IPS-20b (cell line): ENCODE measurements around the gene ZFR.

Experiments
- H3K27ac ChIP-seq: one replicate; pipeline ENCODE4 v1.5.1; 2013; ENCODE audit warnings: low read length
- H3K27me3 ChIP-seq: 2 replicates; pipeline ENCODE4 v1.6.1; 2013; ENCODE audit warnings: mild to moderate bottlenecking, low read length, inconsistent platforms; ENCODE audit not compliant: insufficient read depth
- H3K36me3 ChIP-seq: 2 replicates; pipeline ENCODE4 v1.6.1; 2013; ENCODE audit warnings: low read depth, mild to moderate bottlenecking, inconsistent platforms, low read length, moderate library complexity; ENCODE audit not compliant: insufficient read depth
- H3K4me1 ChIP-seq: 2 replicates; pipeline ENCODE4 v1.6.1; 2013; ENCODE audit warnings: mild to moderate bottlenecking, control low read depth, inconsistent platforms, low read length, moderate library complexity; ENCODE audit not compliant: insufficient read depth
- H3K4me3 ChIP-seq: 2 replicates; pipeline ENCODE4 v1.5.1; 2013; ENCODE audit warnings: mild to moderate bottlenecking, low read length, inconsistent platforms
- H3K9ac ChIP-seq: 2 replicates; pipeline ENCODE4 v1.6.1; 2013; ENCODE audit warnings: low read depth, mild to moderate bottlenecking, inconsistent platforms, low read length, moderate library complexity
- H3K9me3 ChIP-seq: 2 replicates; pipeline ENCODE4 v1.6.1; 2013; ENCODE audit warnings: mild to moderate bottlenecking, low read depth, low read length, inconsistent platforms; ENCODE audit not compliant: insufficient read depth

The ZFR gene

GRCh38 chr5:32444431-32445286 is at the start of gene ZFR:
ZFR (minus strand) TSS chr5:32444740; CDS start chr5:32444658, 82 bp downstream.
- no peaks in the 10 kb centered on the region for H3K36me3 ChIP-seq
- H3K4me3 ChIP-seq, result peak within 1 kb of the TSS; percentile 83
- H3K27ac ChIP-seq, result peak within 1 kb of the TSS; percentile 39
- peak within 1 kb of the TSS; percentile 85; the same call in 1 of the 2 replicates for H3K9ac ChIP-seq
- peaks cover 13% of the 10 kb centered on the region; the same call in 1 of the 2 replicates for H3K4me1 ChIP-seq
- H3K9me3 ChIP-seq, result no peaks in the 10 kb centered on the region
- peaks cover 20% of the 10 kb centered on the region for H3K27me3 ChIP-seq

DNA sequence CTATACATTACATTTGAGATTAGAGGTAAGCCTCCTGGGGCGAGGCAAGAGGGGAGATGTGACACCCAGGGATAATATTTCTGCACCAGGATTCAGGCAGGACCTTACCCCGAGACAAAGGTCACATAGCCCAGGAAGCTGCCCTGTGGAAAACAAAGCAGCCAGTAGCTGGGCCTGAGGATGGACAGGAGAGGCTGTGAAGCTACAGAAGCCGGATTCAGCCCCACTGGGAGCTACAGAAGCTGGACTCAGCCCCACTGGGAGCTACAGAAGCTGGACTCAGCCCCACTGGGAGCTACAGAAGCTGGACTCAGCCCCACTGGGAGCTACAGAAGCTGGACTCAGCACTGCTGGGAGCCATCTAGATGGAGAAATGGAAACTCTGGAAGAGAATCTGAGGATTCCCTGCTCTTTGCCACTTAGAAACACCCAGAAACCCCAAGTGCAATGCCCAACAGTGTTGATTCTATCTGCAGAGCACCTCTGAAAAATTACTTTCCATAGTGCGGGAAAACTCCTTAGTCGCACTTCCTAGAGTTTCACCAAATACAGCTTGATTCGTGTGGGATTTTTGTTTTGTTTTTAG is 46.5 kb upstream of the ZFR start:
- Histone ChIP-seq H3K4me1 (no peaks in the 10 kb centered on the region), H3K27ac (no peak overlapping the region), H3K9ac (no peak overlapping the region), H3K9me3 (no peaks in the 10 kb centered on the region), H3K27me3 (no peaks in the 10 kb centered on the region), H3K36me3 (no peaks in the 10 kb centered on the region), H3K4me3 (no peak overlapping the region)

- H3K4me1 ChIP-seq, result no peaks in the 10 kb centered on the region
- H3K27ac ChIP-seq, result no peak overlapping the region
- H3K36me3 ChIP-seq, result no peaks in the 10 kb centered on the region
- no peak overlapping the region for H3K4me3 ChIP-seq
- H3K9me3 ChIP-seq, result no peaks in the 10 kb centered on the region
- H3K9ac ChIP-seq, result no peak overlapping the region
- H3K27me3 ChIP-seq, result no peaks in the 10 kb centered on the region
Measured at GRCh38 chr5:32489791-32490562, 45.4 kb upstream of the ZFR start.

GRCh38 chr5:32487424-32487823 is 42.9 kb upstream of the ZFR start:
- no peak overlapping the region for H3K4me3 ChIP-seq
- no peaks in the 10 kb centered on the region for H3K27me3 ChIP-seq
- no peaks in the 10 kb centered on the region for H3K4me1 ChIP-seq
- no peaks in the 10 kb centered on the region for H3K9me3 ChIP-seq
- H3K36me3 ChIP-seq, result no peaks in the 10 kb centered on the region
- no peak overlapping the region for H3K27ac ChIP-seq
- no peak overlapping the region for H3K9ac ChIP-seq

DNA sequence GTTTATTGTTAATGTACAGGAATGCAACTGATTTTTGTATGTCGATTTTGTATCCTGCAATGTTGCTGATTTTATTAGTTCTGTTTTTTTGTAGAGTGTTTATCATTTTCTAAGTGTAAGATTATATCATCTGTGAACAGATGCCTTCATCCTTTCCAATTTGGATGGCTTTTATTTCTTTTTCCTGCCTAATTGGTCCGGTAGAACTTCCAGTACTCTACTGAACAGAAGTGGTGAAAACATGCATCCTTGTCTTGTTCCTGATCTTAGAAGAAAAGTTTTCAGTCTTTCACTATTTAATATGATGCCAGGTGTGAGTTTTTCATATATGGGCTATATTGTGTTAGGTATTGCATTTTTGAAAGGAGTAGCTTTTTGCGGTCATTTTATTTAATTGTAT is 42.5 kb upstream of the ZFR start:
- H3K27ac ChIP-seq, result no peak overlapping the region
- no peak overlapping the region for H3K4me3 ChIP-seq
- H3K4me1 ChIP-seq, result no peaks in the 10 kb centered on the region
- H3K9ac ChIP-seq, result no peak overlapping the region
- H3K36me3 ChIP-seq, result no peaks in the 10 kb centered on the region
- no peaks in the 10 kb centered on the region for H3K27me3 ChIP-seq
- no peaks in the 10 kb centered on the region for H3K9me3 ChIP-seq

- no peaks in the 10 kb centered on the region for H3K36me3 ChIP-seq
- no peak overlapping the region for H3K9ac ChIP-seq
- H3K4me1 ChIP-seq, result no peaks in the 10 kb centered on the region
- H3K27ac ChIP-seq, result no peak overlapping the region
- H3K9me3 ChIP-seq, result no peaks in the 10 kb centered on the region
- no peaks in the 10 kb centered on the region for H3K27me3 ChIP-seq
- H3K4me3 ChIP-seq, result no peak overlapping the region
Measured at GRCh38 chr5:32482193-32482592, 37.7 kb upstream of the ZFR start.

DNA sequence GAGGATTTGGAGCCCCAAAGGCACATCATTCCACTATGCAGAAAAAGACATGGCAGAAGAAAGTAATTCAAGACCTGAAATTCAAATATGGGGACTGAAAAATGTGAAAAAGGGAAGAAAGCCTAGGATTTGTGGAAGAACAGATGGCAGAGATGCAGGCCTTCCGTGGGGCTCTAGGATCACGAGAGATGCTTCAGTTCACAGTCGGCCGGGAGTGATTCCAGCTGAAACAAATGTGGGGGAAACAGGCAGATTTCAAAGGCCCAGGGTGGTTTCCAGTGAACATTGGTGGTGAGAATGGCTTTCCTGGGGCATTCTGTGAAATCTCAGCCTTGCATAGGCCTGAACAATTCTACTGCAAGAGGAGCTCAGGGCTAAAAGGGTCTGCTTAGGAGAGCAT is 34.6 kb upstream of the ZFR start:
- Histone ChIP-seq H3K9ac (no peak overlapping the region), H3K4me3 (no peak overlapping the region), H3K27ac (no peak overlapping the region), H3K36me3 (no peaks in the 10 kb centered on the region), H3K9me3 (no peaks in the 10 kb centered on the region), H3K4me1 (peaks cover 9% of the 10 kb centered on the region), H3K27me3 (no peaks in the 10 kb centered on the region)

DNA sequence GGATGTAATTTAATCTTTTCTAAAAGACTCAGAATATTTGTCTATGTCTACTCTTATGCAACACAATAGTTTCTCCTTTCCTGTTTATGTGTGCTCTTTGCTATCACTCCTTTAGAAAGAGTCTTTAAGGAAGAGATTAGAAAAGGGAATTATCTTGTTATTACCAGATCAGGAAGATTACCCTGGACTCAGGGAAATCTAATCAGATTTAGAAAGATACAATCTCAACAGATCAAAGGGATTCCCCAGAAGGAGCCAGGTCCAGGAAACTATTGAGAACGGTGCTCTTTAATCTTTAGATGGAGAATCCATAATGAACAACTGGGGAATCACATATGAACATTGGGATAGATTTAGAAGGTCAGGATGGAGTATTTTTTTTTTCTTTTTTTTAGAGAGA is 32.4 kb upstream of the ZFR start:
- Histone ChIP-seq H3K36me3 (no peaks in the 10 kb centered on the region), H3K4me3 (no peak overlapping the region), H3K9me3 (no peaks in the 10 kb centered on the region), H3K4me1 (peaks cover 9% of the 10 kb centered on the region), H3K27ac (no peak overlapping the region), H3K9ac (no peak overlapping the region), H3K27me3 (no peaks in the 10 kb centered on the region)

GRCh38 chr5:32475334-32476097 is 31.0 kb upstream of the ZFR start:
- no peaks in the 10 kb centered on the region for H3K9me3 ChIP-seq
- H3K36me3 ChIP-seq, result no peaks in the 10 kb centered on the region
- H3K4me3 ChIP-seq, result no peak overlapping the region
- peaks cover 9% of the 10 kb centered on the region for H3K4me1 ChIP-seq
- H3K27me3 ChIP-seq, result no peaks in the 10 kb centered on the region
- H3K9ac ChIP-seq, result no peak overlapping the region
- no peak overlapping the region for H3K27ac ChIP-seq

DNA sequence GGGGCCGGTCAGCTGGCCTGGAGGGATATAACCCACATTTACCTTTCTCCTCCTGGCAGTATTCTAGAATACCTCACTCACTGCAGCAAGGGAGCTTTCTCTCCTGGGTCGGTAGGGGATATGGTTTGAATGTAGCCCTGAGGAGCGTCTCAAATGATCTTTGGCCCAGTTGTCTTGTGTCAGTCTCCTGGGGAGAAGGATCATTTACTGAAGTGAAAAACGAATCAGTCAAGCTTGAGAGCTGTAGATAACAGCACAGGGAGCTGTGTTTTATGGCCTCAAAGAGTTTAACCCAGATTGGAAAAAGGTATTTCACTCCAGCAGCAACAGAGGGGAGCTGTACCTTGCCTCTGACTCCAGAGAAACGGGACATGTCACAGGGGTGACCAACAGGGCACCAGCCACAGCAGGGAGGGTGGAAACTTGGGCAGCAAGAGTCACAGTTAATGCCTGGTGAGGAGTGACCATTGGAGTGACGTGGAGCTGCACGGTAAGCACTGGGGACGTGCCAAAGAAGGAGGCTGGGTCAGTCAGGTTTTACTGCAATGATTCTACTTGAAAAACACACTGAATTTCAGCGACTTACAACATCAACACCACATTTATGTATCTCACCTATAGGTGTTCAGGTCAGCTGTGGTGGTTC is 29.8 kb upstream of the ZFR start:
- H3K9me3 ChIP-seq, result no peaks in the 10 kb centered on the region
- H3K27me3 ChIP-seq, result no peaks in the 10 kb centered on the region
- H3K36me3 ChIP-seq, result no peaks in the 10 kb centered on the region
- no peak overlapping the region for H3K27ac ChIP-seq
- H3K4me1 ChIP-seq, result peaks cover 9% of the 10 kb centered on the region
- no peak overlapping the region for H3K9ac ChIP-seq
- peak overlapping the region; percentile 44; the same call in 1 of the 2 replicates for H3K4me3 ChIP-seq

- no peak overlapping the region for H3K27ac ChIP-seq
- no peak overlapping the region for H3K9ac ChIP-seq
- H3K4me3 ChIP-seq, result no peak overlapping the region
- H3K36me3 ChIP-seq, result no peaks in the 10 kb centered on the region
- no peaks in the 10 kb centered on the region for H3K27me3 ChIP-seq
- peaks cover 9% of the 10 kb centered on the region for H3K4me1 ChIP-seq
- H3K9me3 ChIP-seq, result no peaks in the 10 kb centered on the region
Measured at GRCh38 chr5:32473072-32473471, 28.5 kb upstream of the ZFR start.
